GM12873 (cell line): Measurements from ENCODE around the gene CHKA.

Experiments
- CTCF ChIP-seq: IDR thresholded peaks from 2 replicates; pipeline ENCODE4 v1.5.1; 2012; ENCODE audit warnings: low read depth, mild to moderate bottlenecking, moderate library complexity, low read length, control low read depth; ENCODE audit not compliant: insufficient read depth; ENCODE audit errors: missing control alignments

CHKA gene

GRCh38 chr11:68065841-68066240 is 55.3 kb downstream of the CHKA start:
- TF ChIP-seq CTCF: no peak

GRCh38 chr11:68064926-68065325 is 56.3 kb downstream of the CHKA start:
- TF ChIP-seq CTCF: no peak

- TF ChIP-seq CTCF: no peak
These were observed 59.7 kb downstream of the CHKA start for GRCh38 chr11:68061508-68061907.

GRCh38 chr11:68057807-68058206 is 63.4 kb downstream of the CHKA start:
- TF ChIP-seq CTCF: no peak

GRCh38 chr11:68056317-68057285 is 64.6 kb downstream of the CHKA start:
- TF ChIP-seq CTCF: no peak

GRCh38 chr11:68053981-68054812 is 67.0 kb downstream of the CHKA start:
- TF ChIP-seq CTCF: no peak

GRCh38 chr11:68053117-68053516 is 68.1 kb downstream of the CHKA start:
- TF ChIP-seq CTCF: no peak
